ENCODE data around the gene C10orf90. TPM values are rescaled to one million over a fixed set of nuclear protein-coding genes. Genes with fewer than 3 reads are reported as not detected.

C10orf90 gene
- total RNA-seq, 1 experiment from 2014 or later = not detected

- BruUV-seq (replicated peaks) = no TSS peak
- Mint-ChIP-seq H3K4me1 (ENCODE audit: insufficient read depth, unreplicated experiment) (no peaks in the 10 kb centered on the region), H3K27ac (ENCODE audit: low read depth, unreplicated experiment) (no peak overlapping the region), H3K27me3 (ENCODE audit: insufficient read depth, unreplicated experiment) (peaks cover 19% of the 10 kb centered on the region), H3K36me3 (ENCODE audit: insufficient read depth, unreplicated experiment) (no peaks in the 10 kb centered on the region), H3K9me3 (ENCODE audit: unreplicated experiment) (no peaks in the 10 kb centered on the region), H3K4me3 (ENCODE audit: unreplicated experiment) (no peak overlapping the region)
- intact Hi-C loops (cut with micrococcal nuclease) = no loop called here
- ChIA-PET CTCF (no interaction called here), POLR2A (interaction anchor here (1.0 kb wide), 1 partner anchor 25 kb away, joined by 3 read pairs; no protein-coding TSS in a partner anchor)
- no peak for TF ChIP-seq CTCF (IDR thresholded peaks at IDR 0.05; ENCODE audit: unreplicated experiment)
- no peak for DNase-seq (ENCODE audit: unreplicated experiment)
These were observed 134.3 kb downstream of the C10orf90 start for GRCh38 chr10:126536148-126536547.

GRCh38 chr10:126533644-126534043, 136.8 kb downstream of the C10orf90 start:
- TF ChIP-seq CTCF (IDR thresholded peaks at IDR 0.05; ENCODE audit: unreplicated experiment) = no peak
- BruUV-seq (replicated peaks) = no TSS peak
- H3K27ac Mint-ChIP-seq (ENCODE audit: low read depth, unreplicated experiment) = no peak overlapping the region
- no peaks in the 10 kb centered on the region for H3K9me3 Mint-ChIP-seq (ENCODE audit: unreplicated experiment)
- peaks cover 14% of the 10 kb centered on the region for H3K27me3 Mint-ChIP-seq (ENCODE audit: insufficient read depth, unreplicated experiment)
- CTCF ChIA-PET = interaction anchor here (0.6 kb wide), 1 partner anchor 41 kb away, joined by 3 read pairs; no protein-coding TSS in a partner anchor
- intact Hi-C loops (cut with micrococcal nuclease) = no loop called here
- H3K36me3 Mint-ChIP-seq (ENCODE audit: insufficient read depth, unreplicated experiment) = no peaks in the 10 kb centered on the region
- H3K4me1 Mint-ChIP-seq (ENCODE audit: insufficient read depth, unreplicated experiment) = no peaks in the 10 kb centered on the region
- POLR2A ChIA-PET = no interaction called here
- DNase-seq (ENCODE audit: unreplicated experiment) = no peak
- no peak overlapping the region for H3K4me3 Mint-ChIP-seq (ENCODE audit: unreplicated experiment)

GRCh38 chr10:126528315-126528835, 142.1 kb downstream of the C10orf90 start:
- Mint-ChIP-seq H3K4me3 (ENCODE audit: unreplicated experiment) (no peak overlapping the region), H3K27ac (ENCODE audit: low read depth, unreplicated experiment) (no peak overlapping the region), H3K4me1 (ENCODE audit: insufficient read depth, unreplicated experiment) (no peaks in the 10 kb centered on the region), H3K9me3 (ENCODE audit: unreplicated experiment) (no peaks in the 10 kb centered on the region), H3K27me3 (ENCODE audit: insufficient read depth, unreplicated experiment) (peaks cover 25% of the 10 kb centered on the region), H3K36me3 (ENCODE audit: insufficient read depth, unreplicated experiment) (peaks cover 6% of the 10 kb centered on the region)
- DNase-seq (ENCODE audit: unreplicated experiment) = no peak
- TF ChIP-seq CTCF (IDR thresholded peaks at IDR 0.05; ENCODE audit: unreplicated experiment) = no peak
- intact Hi-C loops (cut with micrococcal nuclease) = no loop called here
- POLR2A ChIA-PET = interaction anchor here (0.6 kb wide), 1 partner anchor 82 kb away, joined by 3 read pairs; no protein-coding TSS in a partner anchor
- CTCF ChIA-PET = interaction anchor here (0.7 kb wide), 1 partner anchor 540 kb away, joined by 4 read pairs; no protein-coding TSS in a partner anchor
- BruUV-seq (replicated peaks) = no TSS peak

- H3K4me3 Mint-ChIP-seq (ENCODE audit: unreplicated experiment) = no peak overlapping the region
- H3K4me1 Mint-ChIP-seq (ENCODE audit: insufficient read depth, unreplicated experiment) = no peaks in the 10 kb centered on the region
- H3K36me3 Mint-ChIP-seq (ENCODE audit: insufficient read depth, unreplicated experiment) = peaks cover 6% of the 10 kb centered on the region
- H3K27me3 Mint-ChIP-seq (ENCODE audit: insufficient read depth, unreplicated experiment) = peaks cover 25% of the 10 kb centered on the region
- no peak for TF ChIP-seq CTCF (IDR thresholded peaks at IDR 0.05; ENCODE audit: unreplicated experiment)
- no peak overlapping the region for H3K27ac Mint-ChIP-seq (ENCODE audit: low read depth, unreplicated experiment)
- no peak for DNase-seq (ENCODE audit: unreplicated experiment)
- no peaks in the 10 kb centered on the region for H3K9me3 Mint-ChIP-seq (ENCODE audit: unreplicated experiment)
- ChIA-PET CTCF (no interaction called here), POLR2A (no interaction called here)
- intact Hi-C loops (cut with micrococcal nuclease) = no loop called here
- BruUV-seq (replicated peaks) = no TSS peak
These were observed 142.7 kb downstream of the C10orf90 start for GRCh38 chr10:126527645-126528314.
